GM10266 (cell line): ENCODE data around the gene PROB1.
"Not testable (repeated sequence)": the region's sequence is repeated elsewhere in the genome, so short reads cannot be mapped to it uniquely, and the experiment has no call there.

Experiments used
- DNase-seq: peaks from one replicate; pipeline ENCODE4 v3.0.0; 2012; ENCODE audit errors: extremely low spot score
- TF ChIP-seq, protein P1 (sequence below): IDR thresholded peaks from 2 replicates; pipeline ENCODE4 v1.5.1; 2012; ENCODE audit warnings: mild to moderate bottlenecking, low read depth; ENCODE audit not compliant: control insufficient read depth, insufficient read depth; ENCODE audit errors: missing control alignments

Gene PROB1

DNA sequence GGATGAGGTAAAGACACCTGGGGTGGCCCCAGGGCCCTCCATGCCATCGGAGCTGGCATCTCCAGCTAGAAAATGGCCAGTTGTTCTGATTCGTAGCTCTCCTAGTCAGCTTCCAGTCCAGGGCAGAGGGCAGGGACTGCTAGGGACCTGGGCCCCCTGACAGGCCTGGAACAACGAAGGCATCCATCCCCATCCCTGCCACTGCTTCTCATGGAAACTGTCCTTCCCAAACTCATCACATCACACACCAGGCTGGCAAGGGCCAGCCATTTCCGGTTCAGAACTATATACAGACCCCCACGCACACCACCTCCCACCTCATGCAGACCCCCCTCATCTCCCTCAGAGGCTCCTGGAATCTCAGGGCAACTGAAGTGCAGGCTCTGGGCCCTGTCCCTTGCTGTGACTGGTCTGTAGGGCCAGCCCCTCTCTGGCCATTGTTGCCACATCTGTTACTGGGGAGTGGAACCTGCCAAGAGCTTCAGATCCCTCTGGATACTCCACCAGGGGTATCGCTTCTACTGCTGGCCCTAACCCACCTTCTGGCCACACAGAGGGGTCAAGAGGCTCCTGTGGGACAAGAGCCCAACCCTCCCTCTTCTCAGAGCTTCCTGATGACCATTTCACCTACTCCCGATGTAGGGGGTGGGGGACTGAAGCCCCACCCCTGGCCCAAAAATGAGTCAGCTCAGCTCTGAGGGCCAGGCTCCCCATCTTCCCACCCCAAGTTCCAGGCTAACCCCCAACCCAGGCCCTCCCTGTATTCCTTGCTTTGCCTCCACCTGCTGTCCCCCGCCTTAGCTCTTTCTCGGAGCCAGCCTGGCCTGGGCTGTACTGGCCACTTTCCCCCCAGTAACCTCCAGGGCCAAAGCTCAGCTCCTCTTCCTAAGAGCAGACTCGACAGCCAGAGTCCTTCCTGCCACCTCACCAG lies 4.0 kb downstream of the PROB1 start:
- no peak for DNase-seq
- TF ChIP-seq, protein P1, sequence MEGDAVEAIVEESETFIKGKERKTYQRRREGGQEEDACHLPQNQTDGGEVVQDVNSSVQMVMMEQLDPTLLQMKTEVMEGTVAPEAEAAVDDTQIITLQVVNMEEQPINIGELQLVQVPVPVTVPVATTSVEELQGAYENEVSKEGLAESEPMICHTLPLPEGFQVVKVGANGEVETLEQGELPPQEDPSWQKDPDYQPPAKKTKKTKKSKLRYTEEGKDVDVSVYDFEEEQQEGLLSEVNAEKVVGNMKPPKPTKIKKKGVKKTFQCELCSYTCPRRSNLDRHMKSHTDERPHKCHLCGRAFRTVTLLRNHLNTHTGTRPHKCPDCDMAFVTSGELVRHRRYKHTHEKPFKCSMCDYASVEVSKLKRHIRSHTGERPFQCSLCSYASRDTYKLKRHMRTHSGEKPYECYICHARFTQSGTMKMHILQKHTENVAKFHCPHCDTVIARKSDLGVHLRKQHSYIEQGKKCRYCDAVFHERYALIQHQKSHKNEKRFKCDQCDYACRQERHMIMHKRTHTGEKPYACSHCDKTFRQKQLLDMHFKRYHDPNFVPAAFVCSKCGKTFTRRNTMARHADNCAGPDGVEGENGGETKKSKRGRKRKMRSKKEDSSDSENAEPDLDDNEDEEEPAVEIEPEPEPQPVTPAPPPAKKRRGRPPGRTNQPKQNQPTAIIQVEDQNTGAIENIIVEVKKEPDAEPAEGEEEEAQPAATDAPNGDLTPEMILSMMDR, result no peak

- peak; percentile 94 for DNase-seq
- TF ChIP-seq, protein P1, result no peak
Measured at GRCh38 chr5:139389701-139390638, 4.9 kb downstream of the PROB1 start, which contains the start of gene MZB1. Gene MZB1 (minus strand): TSS chr5:139389913. CDS start chr5:139389856, 57 bp downstream.

- no peak for DNase-seq
- TF ChIP-seq, protein P1, result no peak
Measured at GRCh38 chr5:139388198-139388821, 6.6 kb downstream of the PROB1 start.

- TF ChIP-seq, protein P1, result no peak
- no peak for DNase-seq
Measured at GRCh38 chr5:139387611-139388197, 7.2 kb downstream of the PROB1 start.

DNA sequence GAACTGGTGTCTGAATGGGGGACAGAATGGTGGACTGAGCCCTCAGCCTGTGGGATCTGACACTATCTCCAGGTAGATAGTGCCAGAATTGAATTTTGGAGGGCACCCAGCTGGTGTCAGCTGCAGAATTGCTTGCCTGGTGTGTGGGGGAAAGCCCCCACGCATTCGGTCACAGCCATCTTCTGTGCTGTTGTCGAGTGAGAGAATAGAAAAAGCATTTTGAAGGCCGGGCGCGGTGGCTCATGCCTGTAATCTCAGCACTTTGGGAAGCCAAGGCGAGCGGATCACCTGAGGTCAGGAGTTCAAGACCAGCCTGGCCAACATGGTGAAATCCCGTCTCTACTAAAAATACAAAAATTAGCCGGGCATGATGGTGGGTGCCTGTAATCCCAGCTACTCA lies 7.9 kb downstream of the PROB1 start:
- not testable (repeated sequence) for DNase-seq

GRCh38 chr5:139386050-139386438 lies 8.9 kb downstream of the PROB1 start:
- TF ChIP-seq, protein P1, result no peak
- DNase-seq, result no peak
